H9 (cell line): ENCODE measurements around the gene KDM2B. TPM values are rescaled to one million over a fixed set of nuclear protein-coding genes. Genes with fewer than 3 reads are reported as not detected.

Source experiments
- DNase-seq: peaks from one replicate; pipeline ENCODE4 v3.0.0-alpha.2; 2017
- H2AFZ ChIP-seq: one replicate; pipeline ENCODE4 v1.6.1; 2013; ENCODE audit warnings: mild to moderate bottlenecking, low read length, control low read depth, moderate library complexity
- H2AK5ac ChIP-seq: 2 replicates; pipeline ENCODE4 v1.6.1; 2013; ENCODE audit warnings: low read length, control low read depth, mixed read lengths; ENCODE audit not compliant: insufficient read length
- H2BK120ac ChIP-seq: one replicate; pipeline ENCODE4 v1.6.1; 2013; ENCODE audit warnings: low read depth, mild to moderate bottlenecking, low read length, control low read depth, inconsistent platforms; ENCODE audit not compliant: poor library complexity, severe bottlenecking
- H2BK12ac ChIP-seq: 2 replicates; pipeline ENCODE4 v1.6.1; 2013; ENCODE audit warnings: low read length, control low read depth, mixed read lengths, low read depth; ENCODE audit not compliant: insufficient read length
- H2BK15ac ChIP-seq: 2 replicates; pipeline ENCODE4 v1.6.1; 2013; ENCODE audit warnings: low read depth, low read length, control low read depth
- H2BK20ac ChIP-seq: one replicate; pipeline ENCODE4 v1.6.1; 2013; ENCODE audit warnings: low read depth, mild to moderate bottlenecking, low read length, control low read depth, inconsistent platforms; ENCODE audit not compliant: poor library complexity, severe bottlenecking
- H2BK5ac ChIP-seq: 2 replicates; pipeline ENCODE4 v1.6.1; 2013; ENCODE audit warnings: low read length, control low read depth, mixed read lengths; ENCODE audit not compliant: insufficient read length
- H3K14ac ChIP-seq: 2 replicates; pipeline ENCODE4 v1.6.1; 2013; ENCODE audit warnings: low read length, control low read depth; ENCODE audit not compliant: insufficient read depth
- H3K18ac ChIP-seq: 2 replicates; pipeline ENCODE4 v1.6.1; 2013; ENCODE audit warnings: low read depth, mild to moderate bottlenecking, mixed read lengths, low read length, control low read depth; ENCODE audit not compliant: insufficient read length
- H3K23ac ChIP-seq: 2 replicates; pipeline ENCODE4 v1.6.1; 2013; ENCODE audit warnings: low read length, control low read depth, mixed read lengths, low read depth; ENCODE audit not compliant: insufficient read length
- H3K23me2 ChIP-seq: 2 replicates; pipeline ENCODE4 v1.6.1; 2013; ENCODE audit warnings: low read depth, mild to moderate bottlenecking, mixed read lengths, low read length, control low read depth; ENCODE audit not compliant: insufficient read length, poor library complexity, severe bottlenecking
- H3K27ac ChIP-seq: 2 replicates; pipeline ENCODE4 v1.5.1; 2013; ENCODE audit warnings: low read length, control low read depth, mixed read lengths, low read depth; ENCODE audit not compliant: insufficient read length
- H3K27me3 ChIP-seq: 2 replicates; pipeline ENCODE4 v1.6.1; 2013; ENCODE audit warnings: low read length, control low read depth, inconsistent platforms; ENCODE audit not compliant: insufficient read depth
- H3K4ac ChIP-seq: 2 replicates; pipeline ENCODE4 v1.6.1; 2013; ENCODE audit warnings: low read depth, mild to moderate bottlenecking, control low read depth, inconsistent platforms, low read length, moderate library complexity
- H3K4me1 ChIP-seq: 2 replicates; pipeline ENCODE4 v1.6.1; 2013; ENCODE audit warnings: low read length, control low read depth, inconsistent platforms; ENCODE audit not compliant: insufficient read depth
- H3K4me2 ChIP-seq: 2 replicates; pipeline ENCODE4 v1.6.1; 2013; ENCODE audit warnings: low read length, control low read depth, mixed read lengths; ENCODE audit not compliant: insufficient read length, insufficient read depth
- H3K56ac ChIP-seq: 2 replicates; pipeline ENCODE4 v1.6.1; 2013; ENCODE audit warnings: low read depth, mild to moderate bottlenecking, mixed read lengths, low read length, control low read depth; ENCODE audit not compliant: insufficient read length
- H3K79me1 ChIP-seq: 2 replicates; pipeline ENCODE4 v1.6.1; 2013; ENCODE audit warnings: low read depth, mild to moderate bottlenecking, moderate library complexity, low read length, control low read depth, inconsistent platforms; ENCODE audit not compliant: insufficient read depth, poor library complexity, severe bottlenecking
- H3K79me2 ChIP-seq: 2 replicates; pipeline ENCODE4 v1.6.1; 2013; ENCODE audit warnings: low read length, control low read depth, inconsistent platforms; ENCODE audit not compliant: insufficient read depth
- H3K9ac ChIP-seq: 2 replicates; pipeline ENCODE4 v1.6.1; 2013; ENCODE audit warnings: low read length, control low read depth, mixed read lengths; ENCODE audit not compliant: insufficient read length; ENCODE audit errors: extremely low read depth
- H3K9me3 ChIP-seq: one replicate; pipeline ENCODE4 v1.6.1; 2013; ENCODE audit warnings: low read depth, low read length, inconsistent platforms; ENCODE audit not compliant: control insufficient read depth
- H3T11ph ChIP-seq: one replicate; pipeline ENCODE4 v1.6.1; 2013; ENCODE audit warnings: mild to moderate bottlenecking, low read length, control low read depth, inconsistent platforms
- H4K20me1 ChIP-seq: one replicate; pipeline ENCODE4 v1.6.1; 2013; ENCODE audit not compliant: control insufficient read depth, insufficient read length, insufficient read depth
- H4K5ac ChIP-seq: 2 replicates; pipeline ENCODE4 v1.6.1; 2013; ENCODE audit warnings: low read depth, mild to moderate bottlenecking, mixed read lengths, low read length, control low read depth; ENCODE audit not compliant: insufficient read length
- H4K8ac ChIP-seq: replicated peaks from 2 replicates; pipeline ENCODE4 v1.6.1; 2013; ENCODE audit warnings: low read length, control low read depth, mixed read lengths, low read depth; ENCODE audit not compliant: insufficient read length
- H4K91ac ChIP-seq: 2 replicates; pipeline ENCODE4 v1.6.1; 2013; ENCODE audit warnings: low read depth, mild to moderate bottlenecking, moderate library complexity, mixed read lengths, low read length, control low read depth; ENCODE audit not compliant: insufficient read length
- H3K27ac Mint-ChIP-seq, 3 experiments: 2 replicates in 2 of 3; 3 replicates in 1 of 3; pipeline ENCODE4 v1.8.0; 2020 to 2021; ENCODE audit warnings: mixed read lengths in 3 of 3, mild to moderate bottlenecking in 1 of 3, moderate library complexity in 1 of 3
- H3K27me3 Mint-ChIP-seq: 2 replicates; pipeline ENCODE4 v1.8.0; 2021; ENCODE audit warnings: low read depth, mild to moderate bottlenecking, moderate library complexity, mixed read lengths
- H3K36me3 Mint-ChIP-seq, 3 experiments: 2 replicates in 2 of 3; 3 replicates in 1 of 3; pipeline ENCODE4 v1.8.0; 2020 to 2021; ENCODE audit warnings: low read depth in 3 of 3, mixed read lengths in 3 of 3; ENCODE audit not compliant: insufficient read depth in 1 of 3
- H3K4me1 Mint-ChIP-seq, 2 experiments: 2 replicates each; pipeline ENCODE4 v1.8.0; 2020; ENCODE audit warnings: mixed read lengths in 2 of 2
- H3K4me3 Mint-ChIP-seq, 2 experiments: 2 replicates in 1 of 2; 3 replicates in 1 of 2; pipeline ENCODE4 v1.8.0; 2020 to 2021; ENCODE audit warnings: mild to moderate bottlenecking in 2 of 2, mixed read lengths in 2 of 2, moderate library complexity in 1 of 2
- H3K9me3 Mint-ChIP-seq, 2 experiments: 2 replicates in 1 of 2; 3 replicates in 1 of 2; pipeline ENCODE4 v1.8.0; 2020; ENCODE audit warnings: mild to moderate bottlenecking in 2 of 2, mixed read lengths in 2 of 2, moderate library complexity in 1 of 2
- WGBS: extraction: QIAGEN DNeasy Blood & Tissue Kit; methylation state at CpG from one replicate; pipeline ENCODE4 v1.1.7; 2013; ENCODE audit warnings: missing lambda C conversion rate, low lambda C conversion rate, mixed read lengths; ENCODE audit not compliant: insufficient read length; ENCODE audit errors: extremely low coverage; 5-methylcytosine and 5-hydroxymethylcytosine counted together
- total RNA-seq: library from RNA; stranded (reverse); gene quantifications from 2 replicates; pipeline ENCODE4 v1.2.1, GENCODE V29; 2021
- TF ChIP-seq, protein P1 (sequence below): fragments of 200-600 bp; sonication (generic); conservative IDR thresholded peaks from 3 replicates; pipeline ENCODE4 v1.8.0; 2021; ENCODE audit warnings: antibody characterized with exemption, mild to moderate bottlenecking

The KDM2B gene
- total RNA-seq, 1 experiment from 2014 or later, result 143 TPM

DNA sequence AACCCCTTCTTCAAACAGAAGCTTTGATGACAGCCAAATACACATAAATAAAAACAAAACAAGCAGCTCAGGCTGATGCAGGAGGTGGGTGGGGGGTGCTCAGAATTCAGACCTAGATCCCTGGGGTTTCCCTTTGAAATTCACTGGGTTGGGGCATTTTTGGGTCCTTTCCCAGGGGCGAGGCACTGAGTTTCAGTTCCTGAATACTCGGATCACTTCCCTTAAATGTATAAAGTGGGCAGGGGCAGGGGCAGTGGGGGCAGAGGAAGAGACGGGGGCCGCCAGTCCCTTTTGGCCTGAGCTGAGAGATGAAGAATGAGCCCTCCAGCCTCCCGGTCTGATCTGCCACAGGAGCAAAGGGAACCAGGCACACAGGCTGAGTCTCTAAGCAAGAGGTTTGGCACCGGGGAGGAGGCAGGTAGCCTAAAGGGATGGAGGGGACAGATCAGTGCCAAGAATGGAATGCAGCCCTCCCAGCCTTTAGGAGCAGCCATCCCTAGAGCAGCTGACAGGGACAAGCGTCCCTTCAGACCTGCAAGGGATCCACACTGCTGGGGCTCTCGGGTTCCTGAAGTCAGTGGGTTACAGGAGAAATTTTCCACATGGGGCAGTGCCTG lies 20.3 kb downstream of the KDM2B start:
- Histone ChIP-seq H2BK5ac (no peak overlapping the region), H3K9ac (no peak overlapping the region), H3K18ac (no peak overlapping the region), H2AK5ac (no peak overlapping the region), H3K27me3 (no peaks in the 10 kb centered on the region), H3K4me2 (no peak overlapping the region), H3K9me3 (no peaks in the 10 kb centered on the region), H2BK12ac (no peak overlapping the region), H2BK15ac (no peak overlapping the region), H3K56ac (no peak overlapping the region), H3T11ph (no peak overlapping the region), H2AFZ (no peak overlapping the region), H4K8ac (no peak overlapping the region), H2BK20ac (no peak overlapping the region), H3K23me2 (no peaks in the 10 kb centered on the region), H3K4ac (no peak overlapping the region), H3K27ac (no peak overlapping the region), H3K14ac (no peak overlapping the region), H2BK120ac (no peak overlapping the region), H4K20me1 (peaks cover 3% of the 10 kb centered on the region), H3K79me2 (no peaks in the 10 kb centered on the region), H3K79me1 (peaks cover 5% of the 10 kb centered on the region), H3K23ac (no peak overlapping the region), H4K5ac (no peak overlapping the region), H4K91ac (no peak overlapping the region), H3K4me1 (peaks cover 2% of the 10 kb centered on the region; the same call in 1 of the 2 replicates)
- H3K27me3 Mint-ChIP-seq, result peaks cover 1% of the 10 kb centered on the region; the same call in 1 of the 2 replicates
- no peak for DNase-seq
- H3K4me1 Mint-ChIP-seq, result peaks cover 14 to 29% of the 10 kb centered on the region in 2 experiments
- no peak overlapping the region for H3K4me3 Mint-ChIP-seq
- WGBS, result no CpG with 5 or more reads among the region's 8 CpGs
- TF ChIP-seq, protein P1, sequence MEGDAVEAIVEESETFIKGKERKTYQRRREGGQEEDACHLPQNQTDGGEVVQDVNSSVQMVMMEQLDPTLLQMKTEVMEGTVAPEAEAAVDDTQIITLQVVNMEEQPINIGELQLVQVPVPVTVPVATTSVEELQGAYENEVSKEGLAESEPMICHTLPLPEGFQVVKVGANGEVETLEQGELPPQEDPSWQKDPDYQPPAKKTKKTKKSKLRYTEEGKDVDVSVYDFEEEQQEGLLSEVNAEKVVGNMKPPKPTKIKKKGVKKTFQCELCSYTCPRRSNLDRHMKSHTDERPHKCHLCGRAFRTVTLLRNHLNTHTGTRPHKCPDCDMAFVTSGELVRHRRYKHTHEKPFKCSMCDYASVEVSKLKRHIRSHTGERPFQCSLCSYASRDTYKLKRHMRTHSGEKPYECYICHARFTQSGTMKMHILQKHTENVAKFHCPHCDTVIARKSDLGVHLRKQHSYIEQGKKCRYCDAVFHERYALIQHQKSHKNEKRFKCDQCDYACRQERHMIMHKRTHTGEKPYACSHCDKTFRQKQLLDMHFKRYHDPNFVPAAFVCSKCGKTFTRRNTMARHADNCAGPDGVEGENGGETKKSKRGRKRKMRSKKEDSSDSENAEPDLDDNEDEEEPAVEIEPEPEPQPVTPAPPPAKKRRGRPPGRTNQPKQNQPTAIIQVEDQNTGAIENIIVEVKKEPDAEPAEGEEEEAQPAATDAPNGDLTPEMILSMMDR, result no peak
- no peaks in the 10 kb centered on the region for H3K9me3 Mint-ChIP-seq
- H3K27ac Mint-ChIP-seq, result peak overlapping the region in 1 of 3 experiments; percentile 16; a peak in 2 of 7 replicates
- peaks cover 25 to 81% (median 51%) of the 10 kb centered on the region in 3 experiments; a peak in 6 of 7 replicates for H3K36me3 Mint-ChIP-seq
